ENCODE data around the gene POLR2M.

DNA sequence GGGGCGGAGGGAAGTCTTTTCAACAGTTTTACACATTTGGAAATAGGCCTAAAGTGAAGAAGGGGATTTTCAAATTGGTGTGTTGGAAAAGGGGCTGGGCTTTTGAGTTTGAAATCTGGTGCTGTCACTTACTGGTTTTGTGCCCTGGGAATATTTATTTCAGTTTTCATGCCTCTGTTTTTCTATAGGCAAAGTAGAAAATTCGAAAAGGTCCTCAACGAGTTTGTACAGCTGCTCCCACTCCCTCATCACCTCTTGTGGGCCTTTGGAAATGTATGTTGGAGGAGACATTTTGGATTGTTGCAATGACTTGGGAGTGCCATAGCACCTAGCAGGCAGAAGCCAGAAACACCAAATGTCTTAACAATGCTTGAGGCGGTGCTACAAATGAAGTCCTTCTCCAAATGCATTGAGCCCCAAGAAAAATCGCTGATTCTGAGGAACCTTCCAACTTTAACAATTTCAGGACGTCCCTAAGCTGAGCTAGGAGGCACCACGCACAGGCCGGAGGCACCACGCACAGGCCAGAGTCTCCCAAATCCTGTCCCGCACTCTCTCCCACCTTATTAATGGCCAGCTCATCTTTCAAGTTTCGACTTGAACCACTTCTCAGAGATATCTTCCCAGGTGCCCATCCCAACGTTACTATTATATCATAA, 639 bp upstream of the POLR2M start:
- TF ChIP-seq JUNB (IDR thresholded peaks at IDR 0.05) = no peak
- TF ChIP-seq, protein P1, sequence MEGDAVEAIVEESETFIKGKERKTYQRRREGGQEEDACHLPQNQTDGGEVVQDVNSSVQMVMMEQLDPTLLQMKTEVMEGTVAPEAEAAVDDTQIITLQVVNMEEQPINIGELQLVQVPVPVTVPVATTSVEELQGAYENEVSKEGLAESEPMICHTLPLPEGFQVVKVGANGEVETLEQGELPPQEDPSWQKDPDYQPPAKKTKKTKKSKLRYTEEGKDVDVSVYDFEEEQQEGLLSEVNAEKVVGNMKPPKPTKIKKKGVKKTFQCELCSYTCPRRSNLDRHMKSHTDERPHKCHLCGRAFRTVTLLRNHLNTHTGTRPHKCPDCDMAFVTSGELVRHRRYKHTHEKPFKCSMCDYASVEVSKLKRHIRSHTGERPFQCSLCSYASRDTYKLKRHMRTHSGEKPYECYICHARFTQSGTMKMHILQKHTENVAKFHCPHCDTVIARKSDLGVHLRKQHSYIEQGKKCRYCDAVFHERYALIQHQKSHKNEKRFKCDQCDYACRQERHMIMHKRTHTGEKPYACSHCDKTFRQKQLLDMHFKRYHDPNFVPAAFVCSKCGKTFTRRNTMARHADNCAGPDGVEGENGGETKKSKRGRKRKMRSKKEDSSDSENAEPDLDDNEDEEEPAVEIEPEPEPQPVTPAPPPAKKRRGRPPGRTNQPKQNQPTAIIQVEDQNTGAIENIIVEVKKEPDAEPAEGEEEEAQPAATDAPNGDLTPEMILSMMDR (IDR thresholded peaks at IDR 0.05) = no peak
- no peak for TF ChIP-seq REST (IDR thresholded peaks at IDR 0.05)
- no peak for TF ChIP-seq KDM5A (IDR thresholded peaks at IDR 0.05)
- TF ChIP-seq MAX (IDR thresholded peaks at IDR 0.05) = no peak
- TF ChIP-seq POLR2A (IDR thresholded peaks at IDR 0.05; ENCODE audit: low read length) = no peak
- no peak for TF ChIP-seq FOSL2 (IDR thresholded peaks at IDR 0.05)
- no peak for TF ChIP-seq FOSL2 (CRISPR knock-in tag; IDR thresholded peaks at IDR 0.05)
- no peak for TF ChIP-seq MYC (IDR thresholded peaks at IDR 0.05; ENCODE audit: borderline replicate concordance, low read length)
- no peak for TF ChIP-seq EHMT2 (IDR thresholded peaks at IDR 0.05; ENCODE audit: low read depth)
- TF ChIP-seq CHD2 (IDR thresholded peaks at IDR 0.05; ENCODE audit: low read length, partially characterized antibody) = no peak
